Measurements from ENCODE around the gene WDFY3.

GRCh38 chr4:84697159-84697558, 269.3 kb downstream of the WDFY3 start:
- TF ChIP-seq CTCF (optimal IDR thresholded peaks at IDR 0.05 in 1 of 3, IDR thresholded peaks at IDR 0.05 in 1 of 3, conservative IDR thresholded peaks at IDR 0.05 in 1 of 3; ENCODE audit: extremely low read depth in 1 of 3, insufficient read depth in 2 of 3, low read length in 3 of 3) (no peak), EZH2 (IDR thresholded peaks at IDR 0.05; ENCODE audit: low read length) (no peak)
